Aorta (tissue), 5 donors: Measurements from ENCODE around the gene VRK1. TPM values are rescaled to one million over a fixed set of nuclear protein-coding genes. Genes with fewer than 3 reads are reported as not detected.
A peak's percentile ranks its signal among the peaks of the same experiment; 100 is the strongest.

ENCODE experiments used
- ATAC-seq: fragments of 200-7000 bp; cut with Tn5 transposase; one replicate; pipeline ENCODE4 v1.9.1; 2022; ENCODE audit warnings: moderate library complexity; ENCODE audit not compliant: low FRiP score
- DNase-seq, 2 donors: peaks; one replicate each; pipeline ENCODE4 v3.0.0-alpha.2; 2020
- H3K27ac ChIP-seq, 2 donors: one replicate each; pipeline ENCODE4 v1.5.1; 2013; ENCODE audit warnings: low read length in 2 of 2, mild to moderate bottlenecking in 2 of 2, moderate library complexity in 2 of 2, control low read depth in 1 of 2, inconsistent platforms in 1 of 2, low read depth in 1 of 2
- H3K27me3 ChIP-seq, 2 donors: one replicate each; pipeline ENCODE4 v1.6.1; 2013; ENCODE audit warnings: control low read depth in 1 of 2, low read length in 1 of 2, mild to moderate bottlenecking in 1 of 2, moderate library complexity in 1 of 2; ENCODE audit not compliant: insufficient read depth in 2 of 2, control insufficient read depth in 1 of 2
- H3K36me3 ChIP-seq, 2 donors: one replicate each; pipeline ENCODE4 v1.6.1; 2013; ENCODE audit warnings: control low read depth in 1 of 2, low read length in 1 of 2, mild to moderate bottlenecking in 1 of 2; ENCODE audit not compliant: insufficient read depth in 2 of 2, control insufficient read depth in 1 of 2
- H3K4me1 ChIP-seq, 2 donors: one replicate each; pipeline ENCODE4 v1.6.1; 2013; ENCODE audit warnings: low read length in 2 of 2, control low read depth in 1 of 2, mild to moderate bottlenecking in 1 of 2, moderate library complexity in 1 of 2; ENCODE audit not compliant: insufficient read depth in 2 of 2, control insufficient read depth in 1 of 2
- H3K4me3 ChIP-seq, 2 donors: one replicate each; pipeline ENCODE4 v1.5.1; 2013; ENCODE audit warnings: low read length in 2 of 2, control low read depth in 1 of 2, mild to moderate bottlenecking in 1 of 2
- H3K9me3 ChIP-seq: one replicate; pipeline ENCODE4 v1.6.1; 2013; ENCODE audit warnings: mild to moderate bottlenecking, low read length; ENCODE audit not compliant: control insufficient read depth
- WGBS, 2 donors: extraction: QIAGEN DNeasy Blood & Tissue Kit; methylation state at CpG; one replicate each; pipeline ENCODE4 v1.1.7; 2013; 5-methylcytosine and 5-hydroxymethylcytosine counted together
- intact Hi-C, 2 donors: fragments of 100-400 bp; cut with DNase I; formaldehyde crosslinking; loops; one replicate each; pipeline versions ENCODE4 v1.14.2 to v1.15.0; 2022
- polyA plus RNA-seq, 2 donors: library from polyadenylated mRNA; stranded (reverse); fragments of 200-250 nt; gene quantifications; one replicate each; pipeline ENCODE4 v1.2.3, GENCODE V29; 2013
- total RNA-seq, 2 donors: library from RNA; stranded (reverse); fragmentation: NEBNext Ultra II Directional; extraction: Animal tissue kit (Norgen Biotek cat#: 25700); gene quantifications; one replicate each; pipeline ENCODE4 v1.2.1, GENCODE V29; 2021
- donor health status: healthy with polysubstance abuse.
- donor health status: Bipolar disorder and iron deficiency.
- donor health status: DM: no; HTN: no; CAD: no.
- donor health status: DM: no; HTN: no; CAD: no.
- donor health status: DM: yes; HTN: yes; CAD: no.

The VRK1 gene
- total and polyA plus RNA-seq, 4 donors = 5.8 to 9.4 (median 8.4) TPM

GRCh38 chr14:96905065-96905464 is 107.9 kb downstream of the VRK1 start:
- DNase-seq (no peak), ATAC-seq (no peak)
- H3K27ac ChIP-seq = no peak overlapping the region
- peaks cover 4% of the 10 kb centered on the region for H3K9me3 ChIP-seq
- H3K4me1 ChIP-seq = no peaks in the 10 kb centered on the region
- no peaks in the 10 kb centered on the region for H3K27me3 ChIP-seq
- intact Hi-C loops = no loop called here
- WGBS, 2 donors = 96 to 97% methylated on average over 1 of the region's 1 CpG
- no peaks in the 10 kb centered on the region for H3K36me3 ChIP-seq
- no peak overlapping the region for H3K4me3 ChIP-seq

- intact Hi-C loops = no loop called here
- H3K9me3 ChIP-seq = peaks cover 4% of the 10 kb centered on the region
These were observed 108.6 kb downstream of the VRK1 start for GRCh38 chr14:96905825-96906224.

GRCh38 chr14:96906434-96906833 is 109.3 kb downstream of the VRK1 start:
- Histone ChIP-seq H3K4me1 (no peaks in the 10 kb centered on the region), H3K36me3 (no peaks in the 10 kb centered on the region), H3K27ac (no peak overlapping the region), H3K27me3 (no peaks in the 10 kb centered on the region), H3K9me3 (peaks cover 4% of the 10 kb centered on the region), H3K4me3 (no peak overlapping the region)
- ATAC-seq (no peak), DNase-seq (no peak)
- intact Hi-C loops = no loop called here
- WGBS, 2 donors = 71 to 74% methylated on average over 1 of the region's 1 CpG

More at GRCh38 chr14:96905825-96906224, 108.6 kb downstream of the VRK1 start:
- ATAC-seq (peak; percentile 69), DNase-seq (no peak)
- H3K27ac ChIP-seq = no peak overlapping the region
- WGBS, 2 donors = 83 to 93% methylated on average over 3 of the region's 3 CpGs
- no peaks in the 10 kb centered on the region for H3K36me3 ChIP-seq
- no peak overlapping the region for H3K4me3 ChIP-seq
- H3K27me3 ChIP-seq = no peaks in the 10 kb centered on the region
- H3K4me1 ChIP-seq = no peaks in the 10 kb centered on the region

- intact Hi-C loops = no loop called here
- H3K36me3 ChIP-seq = no peaks in the 10 kb centered on the region
- H3K4me3 ChIP-seq = no peak overlapping the region
- no peak overlapping the region for H3K27ac ChIP-seq
- 96 to 100% methylated on average over 1 of the region's 1 CpG for WGBS, 2 donors
- DNase-seq = no peak
- no peaks in the 10 kb centered on the region for H3K4me1 ChIP-seq
- H3K27me3 ChIP-seq = no peaks in the 10 kb centered on the region
- H3K9me3 ChIP-seq = peaks cover 2% of the 10 kb centered on the region
- ATAC-seq = no peak
These were observed 112.7 kb downstream of the VRK1 start for GRCh38 chr14:96909841-96910364.

- H3K36me3 ChIP-seq = no peaks in the 10 kb centered on the region
- ATAC-seq (no peak), DNase-seq (no peak)
- no peak overlapping the region for H3K27ac ChIP-seq
- H3K4me1 ChIP-seq = no peaks in the 10 kb centered on the region
- peaks cover 4% of the 10 kb centered on the region for H3K9me3 ChIP-seq
- H3K27me3 ChIP-seq = no peaks in the 10 kb centered on the region
- H3K4me3 ChIP-seq = no peak overlapping the region
- intact Hi-C loops = no loop called here
- WGBS, 2 donors = 63% methylated on average over 6 of the region's 6 CpGs
These were observed 114.4 kb downstream of the VRK1 start for GRCh38 chr14:96911499-96912149.

GRCh38 chr14:96914571-96915128 is 117.5 kb downstream of the VRK1 start:
- no peak overlapping the region for H3K4me3 ChIP-seq
- peaks cover 4% of the 10 kb centered on the region for H3K9me3 ChIP-seq
- no peak overlapping the region for H3K27ac ChIP-seq
- DNase-seq (no peak), ATAC-seq (no peak)
- no peaks in the 10 kb centered on the region for H3K4me1 ChIP-seq
- H3K27me3 ChIP-seq = no peaks in the 10 kb centered on the region
- WGBS, 2 donors = 74 to 76% methylated on average over 5 of the region's 5 CpGs
- intact Hi-C loops = no loop called here
- no peaks in the 10 kb centered on the region for H3K36me3 ChIP-seq

- intact Hi-C loops = no loop called here
- 94% methylated on average over 4 of the region's 4 CpGs for WGBS, 2 donors
- H3K36me3 ChIP-seq = no peaks in the 10 kb centered on the region
- H3K4me1 ChIP-seq = no peaks in the 10 kb centered on the region
- H3K27ac ChIP-seq = no peak overlapping the region
- ATAC-seq (no peak), DNase-seq (no peak)
- no peaks in the 10 kb centered on the region for H3K27me3 ChIP-seq
- no peak overlapping the region for H3K4me3 ChIP-seq
- peaks cover 4% of the 10 kb centered on the region for H3K9me3 ChIP-seq
These were observed 118.3 kb downstream of the VRK1 start for GRCh38 chr14:96915478-96915877.

GRCh38 chr14:96916751-96917150 is 119.6 kb downstream of the VRK1 start:
- H3K27ac ChIP-seq = no peak overlapping the region
- no peaks in the 10 kb centered on the region for H3K27me3 ChIP-seq
- no peaks in the 10 kb centered on the region for H3K4me1 ChIP-seq
- DNase-seq = no peak
- H3K4me3 ChIP-seq = no peak overlapping the region
- peaks cover 5% of the 10 kb centered on the region for H3K9me3 ChIP-seq
- 96 to 97% methylated on average over 1 of the region's 1 CpG for WGBS, 2 donors
- ATAC-seq = no peak
- H3K36me3 ChIP-seq = no peaks in the 10 kb centered on the region
- intact Hi-C loops = no loop called here

GRCh38 chr14:96917442-96917963 is 120.3 kb downstream of the VRK1 start:
- Histone ChIP-seq H3K27me3 (no peaks in the 10 kb centered on the region), H3K9me3 (peaks cover 5% of the 10 kb centered on the region), H3K36me3 (no peaks in the 10 kb centered on the region), H3K4me3 (no peak overlapping the region), H3K27ac (no peak overlapping the region), H3K4me1 (no peaks in the 10 kb centered on the region)
- intact Hi-C loops = no loop called here
- 64 to 66% methylated on average over 7 of the region's 7 CpGs for WGBS, 2 donors
- DNase-seq (no peak), ATAC-seq (no peak)
